Endothelial cell of hepatic sinusoid (primary cell): ENCODE results near the gene HNRNPU.
"Not testable (repeated sequence)": the region's sequence is repeated elsewhere in the genome, so short reads cannot be mapped to it uniquely, and the experiment has no call there.

Experiments used
- in situ Hi-C: cut with HindIII; loops from 2 replicates; pipeline ENCODE4 v1.10.0; 2017; ENCODE audit warnings: low sequenced_read_pairs

The HNRNPU gene

GRCh38 chr1:244843148-244843978 is 21.0 kb downstream of the HNRNPU start:
- in situ Hi-C loops = no loop called here

- in situ Hi-C loops = no loop called here
Observed at GRCh38 chr1:244841273-244841927, 22.9 kb downstream of the HNRNPU start.

- in situ Hi-C loops = no loop called here
Observed at GRCh38 chr1:244840219-244840794, 24.0 kb downstream of the HNRNPU start.

GRCh38 chr1:244839656-244840055 is 24.7 kb downstream of the HNRNPU start:
- in situ Hi-C loops = loop anchor here (5.0 kb wide), 1 partner anchor 203 kb away; no protein-coding TSS in a partner anchor

GRCh38 chr1:244837597-244838258 is 26.6 kb downstream of the HNRNPU start:
- in situ Hi-C loops = loop anchor here (5.0 kb wide), 1 partner anchor 205 kb away; no protein-coding TSS in a partner anchor

- in situ Hi-C loops = loop anchor here (5.0 kb wide), 1 partner anchor 206 kb away; no protein-coding TSS in a partner anchor
Observed at GRCh38 chr1:244836584-244836983, 27.8 kb downstream of the HNRNPU start.

- in situ Hi-C loops = loop anchor here (5.0 kb wide), 1 partner anchor 206 kb away; no protein-coding TSS in a partner anchor
Observed at GRCh38 chr1:244836135-244836521, 28.2 kb downstream of the HNRNPU start.

- in situ Hi-C loops = loop anchor here (5.0 kb wide), 1 partner anchor 207 kb away; no protein-coding TSS in a partner anchor
Observed at GRCh38 chr1:244835276-244836134, 28.8 kb downstream of the HNRNPU start, which contains the start of gene COX20. COX20 (plus strand) TSS chr1:244835658; CDS start chr1:244835715, 57 bp downstream.

- in situ Hi-C loops = loop anchor here (5.0 kb wide), 1 partner anchor 208 kb away; no protein-coding TSS in a partner anchor
Observed at GRCh38 chr1:244834543-244835275, 29.6 kb downstream of the HNRNPU start.

GRCh38 chr1:244833734-244834542 is 30.4 kb downstream of the HNRNPU start:
- in situ Hi-C loops = no loop called here

- in situ Hi-C loops = not testable (repeated sequence)
Observed at GRCh38 chr1:244833260-244833659, 31.1 kb downstream of the HNRNPU start.

- in situ Hi-C loops = no loop called here
Observed at GRCh38 chr1:244830639-244831038, 33.7 kb downstream of the HNRNPU start.

GRCh38 chr1:244826712-244827111 is 37.6 kb downstream of the HNRNPU start:
- in situ Hi-C loops = loop anchor here (5.0 kb wide), 1 partner anchor 89 kb away; no protein-coding TSS in a partner anchor

- in situ Hi-C loops = no loop called here
Observed at GRCh38 chr1:244822878-244823277, 41.5 kb downstream of the HNRNPU start.

- in situ Hi-C loops = no loop called here
Observed at GRCh38 chr1:244821134-244821533, 43.2 kb downstream of the HNRNPU start.

GRCh38 chr1:244820131-244820530 is 44.2 kb downstream of the HNRNPU start:
- in situ Hi-C loops = no loop called here

GRCh38 chr1:244817415-244817894 is 46.9 kb downstream of the HNRNPU start:
- in situ Hi-C loops = no loop called here

- in situ Hi-C loops = no loop called here
Observed at GRCh38 chr1:244815600-244816099, 48.7 kb downstream of the HNRNPU start.
